Neural progenitor cell (in vitro differentiated cells): Measurements from ENCODE around the gene BACH1. TPM values are rescaled to one million over a fixed set of nuclear protein-coding genes. Genes with fewer than 3 reads are reported as not detected.
"Not testable (repeated sequence)": the region's sequence is repeated elsewhere in the genome, so short reads cannot be mapped to it uniquely, and the experiment has no call there.

Experiments
- DNase-seq: peaks from one replicate; pipeline ENCODE4 v3.0.0-alpha.2; 2016; ENCODE audit warnings: low spot score
- H2AFZ ChIP-seq: fragments of 200-600 bp; sonication (generic); replicated peaks from 2 replicates; pipeline ENCODE4 v1.6.1; 2016; ENCODE audit warnings: antibody characterized with exemption
- H3F3A ChIP-seq: fragments of 200-600 bp; sonication (generic); 2 replicates; pipeline ENCODE4 v1.6.1; 2016; ENCODE audit warnings: antibody characterized with exemption, low read depth
- H3K27ac ChIP-seq: fragments of 200-600 bp; sonication (generic); 2 replicates; pipeline ENCODE4 v1.5.1; 2016; ENCODE audit warnings: mild to moderate bottlenecking
- H3K27me3 ChIP-seq: fragments of 200-600 bp; sonication (generic); 2 replicates; pipeline ENCODE4 v1.6.1; 2016; ENCODE audit warnings: mild to moderate bottlenecking, moderate library complexity
- H3K36me3 ChIP-seq: fragments of 200-600 bp; sonication (generic); 2 replicates; pipeline ENCODE4 v1.5.1; 2016
- H3K4me1 ChIP-seq: fragments of 200-600 bp; sonication (generic); 2 replicates; pipeline ENCODE4 v1.6.1; 2016; ENCODE audit warnings: mixed run types
- H3K4me2 ChIP-seq: fragments of 200-600 bp; sonication (generic); 2 replicates; pipeline ENCODE4 v1.6.1; 2016
- H3K4me3 ChIP-seq: fragments of 200-600 bp; sonication (generic); 2 replicates; pipeline ENCODE4 v1.5.1; 2016
- H3K79me2 ChIP-seq: fragments of 200-600 bp; sonication (generic); 2 replicates; pipeline ENCODE4 v1.6.1; 2016; ENCODE audit warnings: low read depth
- H3K9ac ChIP-seq: fragments of 200-600 bp; sonication (generic); 2 replicates; pipeline ENCODE4 v1.6.1; 2016
- H3K9me3 ChIP-seq: fragments of 200-600 bp; sonication (generic); 2 replicates; pipeline ENCODE4 v1.5.1; 2016; ENCODE audit warnings: low read depth
- H4K20me1 ChIP-seq: fragments of 200-600 bp; sonication (generic); 2 replicates; pipeline ENCODE4 v1.6.1; 2016; ENCODE audit warnings: low read depth
- H3K27ac Mint-ChIP-seq: 3 replicates; pipeline ENCODE4 v1.8.0; 2021; ENCODE audit warnings: mixed read lengths
- H3K27me3 Mint-ChIP-seq: 2 replicates; pipeline ENCODE4 v1.8.0; 2022; ENCODE audit warnings: low read depth, mild to moderate bottlenecking, inconsistent platforms, moderate library complexity, mixed read lengths; ENCODE audit not compliant: insufficient read depth
- H3K36me3 Mint-ChIP-seq: 3 replicates; pipeline ENCODE4 v1.8.0; 2021; ENCODE audit warnings: mixed read lengths
- H3K4me1 Mint-ChIP-seq: 3 replicates; pipeline ENCODE4 v1.8.0; 2021; ENCODE audit warnings: mixed read lengths
- H3K4me3 Mint-ChIP-seq: 3 replicates; pipeline ENCODE4 v1.8.0; 2021; ENCODE audit warnings: mild to moderate bottlenecking, moderate library complexity, mixed read lengths
- H3K9me3 Mint-ChIP-seq: 3 replicates; pipeline ENCODE4 v1.8.0; 2020; ENCODE audit warnings: mixed read lengths
- EZH2 ChIP-seq: fragments of 200-600 bp; sonication (generic); IDR thresholded peaks from 2 replicates; pipeline ENCODE4 v1.6.1; 2017; ENCODE audit warnings: antibody characterized with exemption, mild to moderate bottlenecking, moderate library complexity
- EZH2phosphoT487 ChIP-seq: fragments of 200-600 bp; sonication (generic); IDR thresholded peaks from 2 replicates; pipeline ENCODE4 v1.6.1; 2017; ENCODE audit warnings: antibody characterized with exemption
- total RNA-seq: library from RNA; depleted of rRNA; stranded (reverse); fragments of >200 nt; gene quantifications from 2 replicates; pipeline ENCODE4 v1.2.3, GENCODE V29; 2015; ENCODE audit warnings: low replicate concordance
- TF ChIP-seq, protein P1 (sequence below): fragments of 200-600 bp; sonication (generic); IDR thresholded peaks from 2 replicates; pipeline ENCODE4 v1.5.1; 2017; ENCODE audit warnings: antibody characterized with exemption, mild to moderate bottlenecking

BACH1 gene
- total RNA-seq, 1 donor from 2014 or later: 93.8 TPM

DNA sequence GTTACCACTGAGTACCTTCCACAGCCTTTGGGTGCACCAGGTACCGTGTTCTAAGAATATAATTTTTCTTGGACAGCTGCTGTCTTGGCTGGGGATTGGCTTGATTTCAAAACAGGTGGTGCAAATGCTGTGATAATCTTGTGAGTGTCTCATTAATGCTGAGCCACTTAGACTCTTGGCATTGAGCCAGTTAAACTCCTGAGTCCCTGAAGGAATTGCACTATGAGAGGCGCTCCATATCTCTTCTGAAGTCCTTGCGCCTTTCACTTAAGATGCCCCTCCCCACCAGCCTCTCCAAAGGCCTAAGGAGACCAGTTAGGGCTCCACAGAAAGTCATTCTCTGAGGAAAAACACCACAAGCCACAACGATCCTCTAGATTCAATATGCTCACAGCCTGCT, 51.0 kb downstream of the BACH1 start:
- Mint-ChIP-seq H3K4me1 (no peaks in the 10 kb centered on the region), H3K27ac (peak overlapping the region; percentile 29), H3K4me3 (no peak overlapping the region), H3K27me3 (peaks cover 3% of the 10 kb centered on the region), H3K36me3 (peaks cover 23% of the 10 kb centered on the region), H3K9me3 (peaks cover 16% of the 10 kb centered on the region)
- H3K27me3 ChIP-seq: no peaks in the 10 kb centered on the region
- DNase-seq: no peak
- no peak overlapping the region for H2AFZ ChIP-seq
- no peak overlapping the region for H3K27ac ChIP-seq
- H3F3A ChIP-seq: no peaks in the 10 kb centered on the region
- no peaks in the 10 kb centered on the region for H3K9me3 ChIP-seq
- no peak overlapping the region for H3K9ac ChIP-seq
- H3K4me3 ChIP-seq: no peak overlapping the region
- no peaks in the 10 kb centered on the region for H4K20me1 ChIP-seq
- H3K36me3 ChIP-seq: no peaks in the 10 kb centered on the region
- TF ChIP-seq EZH2: no peak
- TF ChIP-seq EZH2phosphoT487: no peak
- TF ChIP-seq, protein P1, sequence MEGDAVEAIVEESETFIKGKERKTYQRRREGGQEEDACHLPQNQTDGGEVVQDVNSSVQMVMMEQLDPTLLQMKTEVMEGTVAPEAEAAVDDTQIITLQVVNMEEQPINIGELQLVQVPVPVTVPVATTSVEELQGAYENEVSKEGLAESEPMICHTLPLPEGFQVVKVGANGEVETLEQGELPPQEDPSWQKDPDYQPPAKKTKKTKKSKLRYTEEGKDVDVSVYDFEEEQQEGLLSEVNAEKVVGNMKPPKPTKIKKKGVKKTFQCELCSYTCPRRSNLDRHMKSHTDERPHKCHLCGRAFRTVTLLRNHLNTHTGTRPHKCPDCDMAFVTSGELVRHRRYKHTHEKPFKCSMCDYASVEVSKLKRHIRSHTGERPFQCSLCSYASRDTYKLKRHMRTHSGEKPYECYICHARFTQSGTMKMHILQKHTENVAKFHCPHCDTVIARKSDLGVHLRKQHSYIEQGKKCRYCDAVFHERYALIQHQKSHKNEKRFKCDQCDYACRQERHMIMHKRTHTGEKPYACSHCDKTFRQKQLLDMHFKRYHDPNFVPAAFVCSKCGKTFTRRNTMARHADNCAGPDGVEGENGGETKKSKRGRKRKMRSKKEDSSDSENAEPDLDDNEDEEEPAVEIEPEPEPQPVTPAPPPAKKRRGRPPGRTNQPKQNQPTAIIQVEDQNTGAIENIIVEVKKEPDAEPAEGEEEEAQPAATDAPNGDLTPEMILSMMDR: no peak
- H3K4me1 ChIP-seq: no peaks in the 10 kb centered on the region
- H3K79me2 ChIP-seq: no peaks in the 10 kb centered on the region
- H3K4me2 ChIP-seq: no peak overlapping the region

DNA sequence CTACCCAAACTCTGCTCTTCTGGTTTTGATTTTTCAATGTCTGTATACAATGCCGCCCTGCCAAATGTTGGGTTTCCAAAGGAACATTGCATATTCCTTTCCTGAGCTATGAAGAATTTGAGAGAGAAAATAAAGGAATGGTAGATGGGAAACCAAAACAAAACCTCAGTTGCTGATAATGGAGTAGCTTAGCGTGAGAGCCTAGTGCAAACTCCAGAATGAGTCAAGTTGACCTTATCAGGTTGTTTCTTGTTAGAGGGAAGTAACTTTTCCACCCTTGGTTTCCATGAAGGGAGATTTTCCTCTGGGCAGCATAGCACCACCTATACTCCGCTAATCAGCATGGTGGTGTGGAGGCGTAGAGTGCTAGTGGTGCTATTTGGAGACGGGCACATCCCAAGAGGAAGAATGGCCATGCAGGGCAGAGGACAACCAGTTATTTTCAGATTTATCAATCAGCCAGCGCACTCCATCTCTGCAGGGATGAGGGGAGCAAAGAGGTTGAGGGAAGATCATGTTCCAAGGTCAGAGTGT, 51.6 kb downstream of the BACH1 start:
- H3K36me3 ChIP-seq: no peaks in the 10 kb centered on the region
- H3K27me3 Mint-ChIP-seq: peaks cover 3% of the 10 kb centered on the region
- no peaks in the 10 kb centered on the region for H3K9me3 ChIP-seq
- no peaks in the 10 kb centered on the region for H3K79me2 ChIP-seq
- no peaks in the 10 kb centered on the region for H4K20me1 ChIP-seq
- H3K27ac Mint-ChIP-seq: no peak overlapping the region
- H3K36me3 Mint-ChIP-seq: peaks cover 24% of the 10 kb centered on the region
- H3K9me3 Mint-ChIP-seq: peaks cover 17% of the 10 kb centered on the region
- H3K4me3 ChIP-seq: no peak overlapping the region
- H2AFZ ChIP-seq: no peak overlapping the region
- H3K4me1 ChIP-seq: no peaks in the 10 kb centered on the region
- H3F3A ChIP-seq: no peaks in the 10 kb centered on the region
- TF ChIP-seq EZH2: no peak
- TF ChIP-seq, protein P1: no peak
- TF ChIP-seq EZH2phosphoT487: no peak
- H3K4me3 Mint-ChIP-seq: no peak overlapping the region
- H3K27me3 ChIP-seq: no peaks in the 10 kb centered on the region
- no peaks in the 10 kb centered on the region for H3K4me1 Mint-ChIP-seq
- H3K4me2 ChIP-seq: no peak overlapping the region
- H3K27ac ChIP-seq: no peak overlapping the region
- no peak for DNase-seq
- H3K9ac ChIP-seq: no peak overlapping the region

DNA sequence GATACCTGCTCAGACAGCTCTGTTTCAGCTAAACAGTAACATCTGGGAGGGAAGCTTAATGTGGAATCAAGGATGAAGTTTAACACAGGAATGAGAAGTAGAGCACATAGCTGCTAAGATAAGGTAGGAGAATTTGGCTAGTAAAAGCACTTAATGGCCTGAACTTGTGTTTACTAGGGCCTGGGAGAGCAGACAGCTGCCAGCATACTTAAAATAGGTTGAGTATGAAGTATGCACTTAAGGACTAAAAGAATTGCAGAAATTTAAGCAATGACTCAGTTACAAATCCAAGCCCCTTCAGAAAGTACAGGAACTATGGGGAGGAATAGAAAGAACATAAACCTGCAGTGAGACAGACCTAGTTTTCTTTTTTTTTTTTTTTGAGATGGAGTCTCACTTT, 53.0 kb downstream of the BACH1 start:
- no peaks in the 10 kb centered on the region for H3K4me1 ChIP-seq
- DNase-seq: no peak
- no peaks in the 10 kb centered on the region for H3K36me3 ChIP-seq
- TF ChIP-seq, protein P1: no peak
- TF ChIP-seq EZH2 (no peak), EZH2phosphoT487 (no peak)
- H3K4me1 Mint-ChIP-seq: no peaks in the 10 kb centered on the region
- no peak overlapping the region for H3K4me2 ChIP-seq
- no peak overlapping the region for H3K4me3 ChIP-seq
- no peak overlapping the region for H2AFZ ChIP-seq
- no peak overlapping the region for H3K27ac ChIP-seq
- H3K9ac ChIP-seq: no peak overlapping the region
- no peak overlapping the region for H3K27ac Mint-ChIP-seq
- no peaks in the 10 kb centered on the region for H3F3A ChIP-seq
- no peak overlapping the region for H3K4me3 Mint-ChIP-seq
- H3K27me3 ChIP-seq: no peaks in the 10 kb centered on the region
- no peaks in the 10 kb centered on the region for H3K79me2 ChIP-seq
- no peaks in the 10 kb centered on the region for H3K9me3 ChIP-seq
- peaks cover 3% of the 10 kb centered on the region for H3K27me3 Mint-ChIP-seq
- peaks cover 25% of the 10 kb centered on the region for H3K36me3 Mint-ChIP-seq
- H3K9me3 Mint-ChIP-seq: peaks cover 23% of the 10 kb centered on the region
- H4K20me1 ChIP-seq: no peaks in the 10 kb centered on the region

DNA sequence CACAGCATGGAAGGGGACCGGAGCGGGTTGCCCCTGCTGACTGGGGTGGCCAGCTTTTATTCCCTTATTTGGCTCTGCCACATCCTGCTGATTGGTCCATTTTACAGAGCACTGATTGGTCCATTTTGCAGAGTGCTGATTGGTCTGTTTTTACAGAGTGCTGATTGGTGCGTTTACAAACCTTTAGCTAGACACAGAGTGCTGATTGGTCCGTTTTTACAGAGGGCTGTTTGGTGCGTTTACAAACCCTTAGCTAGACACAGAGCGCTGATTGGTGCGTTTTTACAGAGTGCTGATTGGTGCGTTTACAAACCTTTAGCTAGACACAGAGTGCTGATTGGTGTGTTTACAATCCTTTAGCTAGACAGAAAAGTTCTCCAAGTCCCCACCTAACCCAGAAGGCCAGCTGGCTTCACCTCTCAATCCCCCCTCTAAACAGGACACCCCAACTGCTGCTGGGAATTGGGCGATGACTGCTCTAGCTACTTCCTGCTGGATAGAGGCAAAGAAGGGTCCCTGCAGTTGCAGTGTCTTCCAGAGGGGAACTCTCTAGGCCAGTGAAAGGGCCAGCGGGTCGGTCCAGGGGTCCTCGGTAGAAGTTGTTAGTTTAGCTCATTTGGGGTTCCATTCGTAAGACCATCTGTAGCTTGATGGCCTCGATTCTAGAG, 56.5 kb downstream of the BACH1 start:
- H3K4me1 Mint-ChIP-seq, H3K36me3 ChIP-seq, H3K4me1 ChIP-seq, H3F3A ChIP-seq, H2AFZ ChIP-seq, H3K4me2 ChIP-seq, H3K27me3 Mint-ChIP-seq, H3K4me3 Mint-ChIP-seq, H3K9ac ChIP-seq, H3K27ac Mint-ChIP-seq, H3K27ac ChIP-seq, DNase-seq, H3K27me3 ChIP-seq, H3K9me3 ChIP-seq, H3K79me2 ChIP-seq, H3K4me3 ChIP-seq, H4K20me1 ChIP-seq: not testable (repeated sequence)
- Mint-ChIP-seq H3K36me3 (peaks cover 23% of the 10 kb centered on the region), H3K9me3 (peaks cover 23% of the 10 kb centered on the region)

DNA sequence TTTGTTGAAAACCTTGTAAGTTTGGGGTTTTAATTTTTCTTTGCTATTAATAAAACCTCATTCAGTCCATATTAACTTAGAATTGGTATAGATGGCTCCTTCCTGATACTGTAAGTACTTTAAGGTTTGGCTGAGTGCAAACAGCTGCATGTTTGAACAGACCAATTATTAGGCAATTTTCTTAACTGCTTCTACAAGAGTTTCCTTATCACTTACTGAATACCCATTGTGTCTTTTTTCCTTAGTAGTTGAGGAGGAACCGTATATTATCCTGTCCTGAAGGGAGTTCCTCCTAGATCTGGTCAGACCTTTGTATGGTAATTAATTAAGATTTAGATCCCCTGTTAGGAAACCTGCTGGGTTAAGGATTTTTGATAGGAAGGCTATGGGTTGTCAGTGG, 57.6 kb downstream of the BACH1 start:
- H3K79me2 ChIP-seq, H3K4me1 ChIP-seq, H3F3A ChIP-seq, H3K36me3 ChIP-seq, DNase-seq, H3K27me3 ChIP-seq, H3K27me3 Mint-ChIP-seq, H3K4me1 Mint-ChIP-seq, H3K27ac ChIP-seq, H3K9me3 ChIP-seq, H3K4me3 ChIP-seq, H3K4me2 ChIP-seq, H3K9ac ChIP-seq, H4K20me1 ChIP-seq, H3K4me3 Mint-ChIP-seq, H2AFZ ChIP-seq, H3K27ac Mint-ChIP-seq: not testable (repeated sequence)
- Mint-ChIP-seq H3K36me3 (peaks cover 23% of the 10 kb centered on the region), H3K9me3 (peaks cover 23% of the 10 kb centered on the region)

DNA sequence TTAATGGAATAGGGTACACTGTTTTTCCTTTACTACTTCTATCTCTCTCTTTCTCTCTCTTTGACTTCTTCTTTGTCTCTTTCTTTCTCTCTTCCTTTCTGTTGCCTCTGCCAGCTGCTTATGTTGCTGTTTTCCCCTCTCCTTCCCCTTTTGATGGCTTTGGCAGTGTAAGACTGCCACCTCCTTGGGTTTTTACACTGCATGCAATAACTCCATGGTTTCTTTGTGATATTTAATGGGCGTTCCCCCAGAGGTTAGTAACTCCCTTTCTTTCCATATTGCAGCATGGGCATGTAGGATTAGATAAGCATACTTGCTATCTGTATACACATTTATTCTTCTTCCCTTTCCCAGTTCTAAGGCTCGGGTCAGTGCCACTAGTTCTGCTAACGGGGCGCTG, 58.1 kb downstream of the BACH1 start:
- not testable (repeated sequence) for H2AFZ ChIP-seq, H3K4me1 Mint-ChIP-seq, H4K20me1 ChIP-seq, H3K27me3 ChIP-seq, H3K9me3 ChIP-seq, H3K27ac ChIP-seq, H3K4me1 ChIP-seq, H3K4me3 Mint-ChIP-seq, H3K36me3 ChIP-seq, H3K4me3 ChIP-seq, DNase-seq, H3K79me2 ChIP-seq, H3K9ac ChIP-seq, H3K27ac Mint-ChIP-seq, H3F3A ChIP-seq, H3K4me2 ChIP-seq, H3K27me3 Mint-ChIP-seq
- Mint-ChIP-seq H3K9me3 (peaks cover 23% of the 10 kb centered on the region), H3K36me3 (peaks cover 22% of the 10 kb centered on the region)
